OCI-LY7 (cell line): Measurements from ENCODE around the gene DNALI1. TPM values are rescaled to one million over a fixed set of nuclear protein-coding genes. Genes with fewer than 3 reads are reported as not detected.
"Not testable (repeated sequence)": the region's sequence is repeated elsewhere in the genome, so short reads cannot be mapped to it uniquely, and the experiment has no call there.

Source experiments
- BruUV-seq: library from RNA; stranded (reverse); fragments of 400-500 nt; replicated peaks from 2 replicates; lab custom pipeline; 2021; lab: Mats Ljungman, UMichigan
- CTCF ChIA-PET: fragments of 300-600 bp; sonication (Branson Sonifier 250); formaldehyde crosslinking; loops from one replicate; lab custom pipeline; 2022; ENCODE audit warnings: antibody characterized with exemption; ENCODE audit not compliant: unreplicated experiment; lab: Charles Lee
- POLR2A ChIA-PET: fragments of 300-600 bp; sonication (Branson Sonifier 250); formaldehyde crosslinking; loops from one replicate; lab custom pipeline; 2022; ENCODE audit warnings: antibody characterized with exemption; lab: Charles Lee
- DNase-seq: peaks from one replicate; pipeline ENCODE4 v3.0.0-alpha.2; 2015; ENCODE audit warnings: low spot score
- H2AFZ ChIP-seq: fragments of 200-600 bp; sonication (generic), shearing (Covaris generic); 2 replicates; pipeline ENCODE4 v1.6.1; 2014; ENCODE audit warnings: mild to moderate bottlenecking, antibody characterized with exemption, low read length, moderate library complexity
- H3K27ac ChIP-seq: fragments of 200-600 bp; sonication (generic); 2 replicates; pipeline ENCODE4 v1.5.1; 2014; ENCODE audit warnings: mixed run types, low read depth, mild to moderate bottlenecking, moderate library complexity, low read length, inconsistent platforms; ENCODE audit not compliant: poor library complexity, severe bottlenecking
- H3K36me3 ChIP-seq: fragments of 200-600 bp; sonication (generic); 2 replicates; pipeline ENCODE4 v1.6.1; 2014; ENCODE audit warnings: mild to moderate bottlenecking, antibody characterized with exemption, low read length, moderate library complexity, mixed read lengths; ENCODE audit not compliant: insufficient read depth
- H3K4me1 ChIP-seq: fragments of 200-600 bp; sonication (generic); 2 replicates; pipeline ENCODE4 v1.5.1; 2014; ENCODE audit warnings: mild to moderate bottlenecking, low read length; ENCODE audit not compliant: insufficient read depth, poor library complexity, severe bottlenecking
- H3K4me2 ChIP-seq: fragments of 200-600 bp; sonication (generic); 2 replicates; pipeline ENCODE4 v1.6.1; 2014; ENCODE audit warnings: mild to moderate bottlenecking, low read length
- H3K4me3 ChIP-seq: fragments of 200-600 bp; sonication (generic); 2 replicates; pipeline ENCODE4 v1.5.1; 2014; ENCODE audit warnings: mild to moderate bottlenecking, low read depth, low read length; ENCODE audit not compliant: poor library complexity, severe bottlenecking
- H3K79me2 ChIP-seq: fragments of 200-600 bp; sonication (generic); 2 replicates; pipeline ENCODE4 v1.6.1; 2016; ENCODE audit warnings: low read depth, mild to moderate bottlenecking, low read length, moderate library complexity, mixed read lengths; ENCODE audit not compliant: insufficient read depth
- H3K9me2 ChIP-seq: fragments of 200-600 bp; sonication (generic); 2 replicates; pipeline ENCODE4 v1.6.1; 2016; ENCODE audit warnings: mild to moderate bottlenecking, low read length, mixed read lengths; ENCODE audit not compliant: insufficient read depth
- H3K9me3 ChIP-seq: fragments of 200-600 bp; sonication (generic); 2 replicates; pipeline ENCODE4 v1.6.1; 2014; ENCODE audit warnings: mild to moderate bottlenecking, mixed run types, low read length, mixed read lengths
- H4K20me1 ChIP-seq: fragments of 200-600 bp; sonication (generic); 2 replicates; pipeline ENCODE4 v1.6.1; 2014; ENCODE audit warnings: mild to moderate bottlenecking, antibody characterized with exemption, low read length, moderate library complexity, mixed read lengths; ENCODE audit not compliant: insufficient read depth
- CTCF ChIP-seq: fragments of 200-600 bp; sonication (generic); conservative IDR thresholded peaks from 2 replicates; pipeline ENCODE4 v1.5.1; 2014; ENCODE audit warnings: mild to moderate bottlenecking, antibody characterized with exemption, low read length, moderate library complexity, mixed read lengths
- EZH2phosphoT487 ChIP-seq: fragments of 200-600 bp; sonication (generic); IDR thresholded peaks from 2 replicates; pipeline ENCODE4 v1.6.1; 2018; ENCODE audit warnings: low read depth, borderline replicate concordance, mild to moderate bottlenecking, mixed run types, antibody characterized with exemption, low read length, moderate library complexity, mixed read lengths
- intact Hi-C: fragments of 100-400 bp; cut with micrococcal nuclease; formaldehyde crosslinking; loops from one replicate; pipeline ENCODE4 v1.10.0; 2022; ENCODE audit not compliant: unreplicated experiment
- total RNA-seq, 2 experiments: library from RNA; depleted of rRNA in 1 of 2; stranded (reverse); fragments of >200 nt in 1 of 2; shearing (Covaris generic) in 1 of 2; gene quantifications; 2 replicates each; pipeline ENCODE4 v1.2.3, GENCODE V29; 2014 to 2022

Gene DNALI1
- total RNA-seq, 2 experiments from 2014 or later: not detected

GRCh38 chr1:37559080-37559479 lies 2.3 kb downstream of the DNALI1 start:
- intact Hi-C loops: no loop called here
- H3K79me2 ChIP-seq: no peaks in the 10 kb centered on the region
- no peaks in the 10 kb centered on the region for H3K9me2 ChIP-seq
- H2AFZ ChIP-seq: no peak overlapping the region
- ChIA-PET POLR2A (no interaction called here), CTCF (no interaction called here)
- no peaks in the 10 kb centered on the region for H4K20me1 ChIP-seq
- peaks cover 16% of the 10 kb centered on the region for H3K36me3 ChIP-seq
- H3K4me2 ChIP-seq: no peak overlapping the region
- H3K9me3 ChIP-seq: peaks cover 12% of the 10 kb centered on the region
- TF ChIP-seq EZH2phosphoT487 (no peak), CTCF (no peak)
- no peaks in the 10 kb centered on the region for H3K4me1 ChIP-seq
- BruUV-seq: no TSS peak
- DNase-seq: no peak
- H3K27ac ChIP-seq: no peak overlapping the region
- H3K4me3 ChIP-seq: no peak overlapping the region

GRCh38 chr1:37559957-37560379 lies 3.2 kb downstream of the DNALI1 start:
- peaks cover 21% of the 10 kb centered on the region for H3K36me3 ChIP-seq

GRCh38 chr1:37560401-37561132 lies 3.8 kb downstream of the DNALI1 start:
- no peaks in the 10 kb centered on the region for H3K9me3 ChIP-seq
- no peak for TF ChIP-seq CTCF
- no peak for TF ChIP-seq EZH2phosphoT487
- no peaks in the 10 kb centered on the region for H3K9me2 ChIP-seq
- peaks cover 27% of the 10 kb centered on the region for H3K36me3 ChIP-seq
- no peaks in the 10 kb centered on the region for H3K79me2 ChIP-seq
- H3K27ac ChIP-seq: no peak overlapping the region
- no peak overlapping the region for H3K4me2 ChIP-seq
- H2AFZ ChIP-seq: no peak overlapping the region
- DNase-seq: no peak
- CTCF ChIA-PET: no interaction called here
- H3K4me3 ChIP-seq: no peak overlapping the region
- H3K4me1 ChIP-seq: no peaks in the 10 kb centered on the region
- no peaks in the 10 kb centered on the region for H4K20me1 ChIP-seq
- intact Hi-C loops: loop anchor here (10.0 kb wide), 1 partner anchor 106 kb away; no protein-coding TSS in a partner anchor
- BruUV-seq: no TSS peak
- POLR2A ChIA-PET: no interaction called here

More at GRCh38 chr1:37559957-37560379, 3.2 kb downstream of the DNALI1 start:
- H3K9me2 ChIP-seq, BruUV-seq, DNase-seq, POLR2A ChIA-PET, H4K20me1 ChIP-seq, H3K4me1 ChIP-seq, H3K9me3 ChIP-seq, CTCF ChIA-PET, H3K27ac ChIP-seq, H3K4me3 ChIP-seq, H3K79me2 ChIP-seq, H3K4me2 ChIP-seq, H2AFZ ChIP-seq: not testable (repeated sequence)
- intact Hi-C loops: loop anchor here (10.0 kb wide), 1 partner anchor 105 kb away; no protein-coding TSS in a partner anchor
